ENCODE data around the gene LCLAT1.

LCLAT1 gene

DNA sequence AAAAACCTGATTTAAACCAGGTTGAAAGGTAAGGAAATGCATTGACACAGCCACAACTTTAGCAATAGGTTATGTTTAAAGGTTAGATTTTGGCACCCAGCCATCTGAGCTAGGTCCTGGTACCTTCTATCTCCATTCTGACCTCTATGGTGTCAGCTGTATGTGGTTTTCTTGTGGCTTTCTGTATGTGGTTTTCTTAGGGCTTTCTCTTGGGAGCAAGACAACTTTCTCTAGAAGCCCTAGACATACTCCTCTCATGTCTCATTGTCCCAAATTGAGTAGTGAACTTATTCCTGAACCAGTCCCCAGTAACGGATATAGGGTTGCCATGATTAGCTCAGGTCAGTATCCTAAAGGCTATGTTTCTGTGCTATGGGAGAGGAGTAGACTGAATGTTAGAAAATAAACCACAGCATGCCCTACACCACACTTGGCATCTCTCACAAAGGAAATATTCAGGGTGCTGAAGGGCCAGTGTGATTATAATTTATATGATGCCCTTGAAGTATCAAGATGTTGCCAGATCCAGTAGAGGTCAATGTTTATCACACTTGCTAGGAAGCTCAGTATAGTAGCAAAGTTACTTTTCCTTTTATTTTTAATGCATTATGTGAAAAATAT lies 184.1 kb downstream of the LCLAT1 start:
- Histone ChIP-seq H3K36me3 (ENCODE audit: low read length) (no peaks in the 10 kb centered on the region), H3K27ac (ENCODE audit: low read depth, low read length) (no peak overlapping the region), H3K9me2 (replicated peaks; ENCODE audit: insufficient read depth, low read length) (no peaks in the 10 kb centered on the region), H3K4me2 (ENCODE audit: low read depth, low read length, poor library complexity, severe bottlenecking) (no peak overlapping the region), H3F3A (ENCODE audit: insufficient read depth) (no peaks in the 10 kb centered on the region), H4K20me1 (ENCODE audit: low read depth, low read length) (no peaks in the 10 kb centered on the region), H3K27me3 (ENCODE audit: low read length) (no peaks in the 10 kb centered on the region), H3K9me3 (ENCODE audit: insufficient read depth, low read length) (no peaks in the 10 kb centered on the region), H3K9ac (ENCODE audit: low read length) (no peak overlapping the region), H3K4me3 (ENCODE audit: insufficient read depth, low read length, poor library complexity, severe bottlenecking) (no peak overlapping the region), H3K79me2 (ENCODE audit: insufficient read depth, low read length) (no peaks in the 10 kb centered on the region), H2AFZ (ENCODE audit: low read depth, low read length, severe bottlenecking) (no peak overlapping the region)
- TF ChIP-seq EZH2phosphoT487 (conservative IDR thresholded peaks at IDR 0.05; ENCODE audit: low read length) = no peak
- TF ChIP-seq, protein P1, sequence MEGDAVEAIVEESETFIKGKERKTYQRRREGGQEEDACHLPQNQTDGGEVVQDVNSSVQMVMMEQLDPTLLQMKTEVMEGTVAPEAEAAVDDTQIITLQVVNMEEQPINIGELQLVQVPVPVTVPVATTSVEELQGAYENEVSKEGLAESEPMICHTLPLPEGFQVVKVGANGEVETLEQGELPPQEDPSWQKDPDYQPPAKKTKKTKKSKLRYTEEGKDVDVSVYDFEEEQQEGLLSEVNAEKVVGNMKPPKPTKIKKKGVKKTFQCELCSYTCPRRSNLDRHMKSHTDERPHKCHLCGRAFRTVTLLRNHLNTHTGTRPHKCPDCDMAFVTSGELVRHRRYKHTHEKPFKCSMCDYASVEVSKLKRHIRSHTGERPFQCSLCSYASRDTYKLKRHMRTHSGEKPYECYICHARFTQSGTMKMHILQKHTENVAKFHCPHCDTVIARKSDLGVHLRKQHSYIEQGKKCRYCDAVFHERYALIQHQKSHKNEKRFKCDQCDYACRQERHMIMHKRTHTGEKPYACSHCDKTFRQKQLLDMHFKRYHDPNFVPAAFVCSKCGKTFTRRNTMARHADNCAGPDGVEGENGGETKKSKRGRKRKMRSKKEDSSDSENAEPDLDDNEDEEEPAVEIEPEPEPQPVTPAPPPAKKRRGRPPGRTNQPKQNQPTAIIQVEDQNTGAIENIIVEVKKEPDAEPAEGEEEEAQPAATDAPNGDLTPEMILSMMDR (IDR thresholded peaks at IDR 0.05; ENCODE audit: insufficient read depth, low read length, poor library complexity, severe bottlenecking) = no peak

DNA sequence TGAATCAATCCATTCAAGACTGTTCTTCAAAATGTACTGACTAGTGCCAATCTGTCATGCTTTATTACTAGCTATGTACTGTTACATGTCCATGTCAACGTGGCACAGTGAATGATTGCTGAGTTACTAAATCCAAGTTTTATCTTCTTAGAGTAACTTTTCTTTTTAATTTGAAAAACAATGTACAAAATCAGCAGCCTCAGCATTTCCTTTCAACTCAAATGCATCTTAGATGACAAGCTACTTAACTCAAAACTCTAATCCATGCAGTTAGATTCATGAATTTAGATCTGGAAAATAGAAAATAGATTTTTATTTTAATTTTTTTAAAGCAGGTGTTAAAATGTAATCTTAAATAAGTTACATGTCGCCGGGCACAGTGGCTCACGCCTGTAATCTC lies 186.0 kb downstream of the LCLAT1 start:
- TF ChIP-seq, protein P1 (IDR thresholded peaks at IDR 0.05; ENCODE audit: insufficient read depth, low read length, poor library complexity, severe bottlenecking) = no peak
- no peak for TF ChIP-seq EZH2phosphoT487 (conservative IDR thresholded peaks at IDR 0.05; ENCODE audit: low read length)
- H4K20me1 ChIP-seq (ENCODE audit: low read depth, low read length) = no peaks in the 10 kb centered on the region
- no peak overlapping the region for H3K4me3 ChIP-seq (ENCODE audit: insufficient read depth, low read length, poor library complexity, severe bottlenecking)
- H3K4me2 ChIP-seq (ENCODE audit: low read depth, low read length, poor library complexity, severe bottlenecking) = no peak overlapping the region
- no peak overlapping the region for H2AFZ ChIP-seq (ENCODE audit: low read depth, low read length, severe bottlenecking)
- H3K9me3 ChIP-seq (ENCODE audit: insufficient read depth, low read length) = no peaks in the 10 kb centered on the region
- no peaks in the 10 kb centered on the region for H3F3A ChIP-seq (ENCODE audit: insufficient read depth)
- H3K27me3 ChIP-seq (ENCODE audit: low read length) = no peaks in the 10 kb centered on the region
- H3K79me2 ChIP-seq (ENCODE audit: insufficient read depth, low read length) = no peaks in the 10 kb centered on the region
- H3K9ac ChIP-seq (ENCODE audit: low read length) = no peak overlapping the region
- H3K27ac ChIP-seq (ENCODE audit: low read depth, low read length) = no peak overlapping the region
- H3K36me3 ChIP-seq (ENCODE audit: low read length) = no peaks in the 10 kb centered on the region
- H3K9me2 ChIP-seq (replicated peaks; ENCODE audit: insufficient read depth, low read length) = no peaks in the 10 kb centered on the region

DNA sequence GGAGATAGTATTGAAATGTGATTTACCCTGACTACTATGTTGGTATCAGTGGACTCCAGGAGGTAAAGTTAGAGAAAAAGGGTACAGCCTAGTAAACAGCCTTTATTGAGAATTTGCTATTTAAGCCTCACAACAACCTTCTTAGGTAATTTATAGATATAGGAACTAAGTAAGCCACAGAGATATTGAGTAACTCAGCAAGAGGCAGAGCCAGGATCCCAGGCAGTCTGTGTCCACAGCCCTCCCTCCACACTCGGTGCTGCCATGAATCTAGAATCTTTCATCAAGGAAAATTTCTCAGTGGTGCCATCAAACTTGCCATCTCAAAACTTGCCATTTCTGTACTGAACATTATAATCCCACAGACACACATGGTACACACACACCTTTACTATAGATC lies 189.3 kb downstream of the LCLAT1 start:
- Histone ChIP-seq H3K36me3 (ENCODE audit: low read length) (no peaks in the 10 kb centered on the region), H3K9ac (ENCODE audit: low read length) (no peak overlapping the region), H3K27ac (ENCODE audit: low read depth, low read length) (no peak overlapping the region), H3K4me2 (ENCODE audit: low read depth, low read length, poor library complexity, severe bottlenecking) (no peak overlapping the region), H3K9me2 (replicated peaks; ENCODE audit: insufficient read depth, low read length) (no peaks in the 10 kb centered on the region), H3K27me3 (ENCODE audit: low read length) (no peaks in the 10 kb centered on the region), H3F3A (ENCODE audit: insufficient read depth) (no peaks in the 10 kb centered on the region), H3K9me3 (ENCODE audit: insufficient read depth, low read length) (no peaks in the 10 kb centered on the region), H4K20me1 (ENCODE audit: low read depth, low read length) (no peaks in the 10 kb centered on the region), H3K79me2 (ENCODE audit: insufficient read depth, low read length) (no peaks in the 10 kb centered on the region), H3K4me3 (ENCODE audit: insufficient read depth, low read length, poor library complexity, severe bottlenecking) (no peak overlapping the region), H2AFZ (ENCODE audit: low read depth, low read length, severe bottlenecking) (no peak overlapping the region)
- TF ChIP-seq EZH2phosphoT487 (conservative IDR thresholded peaks at IDR 0.05; ENCODE audit: low read length) = no peak
- TF ChIP-seq, protein P1 (IDR thresholded peaks at IDR 0.05; ENCODE audit: insufficient read depth, low read length, poor library complexity, severe bottlenecking) = no peak
